Transverse colon (tissue), 4 donors: ENCODE measurements around the gene PIGBOS1. TPM values are rescaled to one million over a fixed set of nuclear protein-coding genes. Genes with fewer than 3 reads are reported as not detected.
A peak's percentile ranks its signal among the peaks of the same experiment; 100 is the strongest.
"Not testable (repeated sequence)": the region's sequence is repeated elsewhere in the genome, so short reads cannot be mapped to it uniquely, and the experiment has no call there.

Experiments used
- DNase-seq: peaks from one replicate; pipeline ENCODE4 v3.0.0-alpha.2; 2019
- H3K27ac ChIP-seq, 4 donors: fragments of 200-600 bp; sonication (generic); 2 replicates each; pipeline ENCODE4 v1.5.1; 2016 to 2018; ENCODE audit warnings: inconsistent platforms in 4 of 4
- H3K27me3 ChIP-seq: fragments of 200-600 bp; sonication (generic); 2 replicates; pipeline ENCODE4 v1.5.1; 2017; ENCODE audit warnings: inconsistent platforms
- H3K36me3 ChIP-seq, 4 donors: fragments of 200-600 bp; sonication (generic); 2 replicates each; pipeline ENCODE4 v1.5.1; 2017 to 2019; ENCODE audit warnings: inconsistent platforms in 4 of 4
- H3K4me1 ChIP-seq, 4 donors: fragments of 200-600 bp; sonication (generic); 2 replicates each; pipeline ENCODE4 v1.5.1; 2017 to 2020; ENCODE audit warnings: inconsistent platforms in 4 of 4
- H3K4me3 ChIP-seq, 4 donors: fragments of 200-600 bp; sonication (generic); 1 replicate in 1 of 4; 2 replicates in 3 of 4; pipeline versions ENCODE4 v1.5.1 to v1.6.1; 2017 to 2019; ENCODE audit warnings: inconsistent platforms in 4 of 4
- H3K9me3 ChIP-seq, 2 donors: fragments of 200-600 bp; sonication (generic); 2 replicates each; pipeline ENCODE4 v1.5.1; 2017 to 2019; ENCODE audit warnings: inconsistent platforms in 2 of 2
- EP300 ChIP-seq: sonication (generic); formaldehyde crosslinking; IDR thresholded peaks from one replicate; pipeline ENCODE4 v1.6.1; 2017; ENCODE audit warnings: antibody characterized with exemption, low read depth
- POLR2A ChIP-seq: fragments of 450-650 bp; IDR thresholded peaks from one replicate; pipeline ENCODE4 v1.6.1; 2016; ENCODE audit warnings: antibody characterized with exemption, mild to moderate bottlenecking, moderate library complexity
- POLR2AphosphoS5 ChIP-seq, 3 donors: sonication (generic); formaldehyde crosslinking; IDR thresholded peaks; one replicate each; pipeline ENCODE4 v1.6.1; 2016; ENCODE audit warnings: antibody characterized with exemption in 3 of 3
- WGBS, 2 donors: methylation state at CpG; one replicate each; pipeline ENCODE4 v1.1.5; 2018; ENCODE audit warnings: low coverage in 1 of 2; 5-methylcytosine and 5-hydroxymethylcytosine counted together
- in situ Hi-C, 4 donors: fragments of 200-750 bp; cut with MboI; loops; one replicate each; pipeline versions ENCODE4 v1.15.0 to v1.15.1; 2017; ENCODE audit warnings: low sequenced_read_pairs in 3 of 4, low pct_ligation_motif_present in 1 of 4, low pct_unique_long_range_greater_than_20kb in 1 of 4
- intact Hi-C: fragments of 100-400 bp; cut with DNase I; formaldehyde crosslinking; loops from one replicate; pipeline ENCODE4 v1.15.1; 2023; ENCODE audit warnings: low total_unique reads
- total RNA-seq, 4 donors: library from RNA; depleted of rRNA; stranded (reverse); fragments of >200 nt; gene quantifications; one replicate each; pipeline ENCODE4 v1.1.0, GENCODE V29; 2016
- TF ChIP-seq, protein P1 (sequence below), 5 experiments: fragments of 200-600 bp in 3 of 5; fragments of 450-650 bp in 2 of 5; sonication (generic) in 3 of 5; IDR thresholded peaks; 1 replicate in 2 of 5; 2 replicates in 3 of 5; pipeline ENCODE4 v1.5.1; 2016 to 2017; ENCODE audit warnings: antibody characterized with exemption in 5 of 5, inconsistent platforms in 3 of 5, mild to moderate bottlenecking in 2 of 5, moderate library complexity in 1 of 5

Gene PIGBOS1
- total RNA-seq, 4 donors from 2014 or later = 14.2 to 14.8 TPM; not detected in 2

DNA sequence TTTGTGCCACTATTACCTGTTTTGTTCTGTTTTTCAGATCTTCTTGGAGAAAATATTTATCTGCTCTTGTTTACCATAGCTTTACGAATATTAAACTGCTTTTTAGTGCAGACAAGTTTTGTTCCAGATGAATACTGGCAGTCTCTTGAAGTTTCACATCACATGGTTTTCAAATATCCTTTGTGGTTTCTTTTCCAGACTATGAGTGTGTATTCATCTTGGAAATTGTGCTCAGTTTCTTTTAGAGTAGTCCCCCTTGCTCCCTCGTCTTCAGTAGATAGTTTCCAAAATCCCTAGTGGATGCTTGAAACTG, 1.3 kb upstream of the PIGBOS1 start:
- intact Hi-C loops = no loop called here
- in situ Hi-C loops = no loop called here
- H3K4me3 ChIP-seq = peak overlapping the region in 1 of 4 donors; percentile 77
- H3K27me3 ChIP-seq = no peaks in the 10 kb centered on the region
- peak overlapping the region in 2 of 4 donors; percentile 0 to 23 for H3K27ac ChIP-seq
- no peak for TF ChIP-seq EP300
- no peak for TF ChIP-seq POLR2AphosphoS5 (IDR thresholded peaks at IDR 0.05)
- TF ChIP-seq, protein P1, sequence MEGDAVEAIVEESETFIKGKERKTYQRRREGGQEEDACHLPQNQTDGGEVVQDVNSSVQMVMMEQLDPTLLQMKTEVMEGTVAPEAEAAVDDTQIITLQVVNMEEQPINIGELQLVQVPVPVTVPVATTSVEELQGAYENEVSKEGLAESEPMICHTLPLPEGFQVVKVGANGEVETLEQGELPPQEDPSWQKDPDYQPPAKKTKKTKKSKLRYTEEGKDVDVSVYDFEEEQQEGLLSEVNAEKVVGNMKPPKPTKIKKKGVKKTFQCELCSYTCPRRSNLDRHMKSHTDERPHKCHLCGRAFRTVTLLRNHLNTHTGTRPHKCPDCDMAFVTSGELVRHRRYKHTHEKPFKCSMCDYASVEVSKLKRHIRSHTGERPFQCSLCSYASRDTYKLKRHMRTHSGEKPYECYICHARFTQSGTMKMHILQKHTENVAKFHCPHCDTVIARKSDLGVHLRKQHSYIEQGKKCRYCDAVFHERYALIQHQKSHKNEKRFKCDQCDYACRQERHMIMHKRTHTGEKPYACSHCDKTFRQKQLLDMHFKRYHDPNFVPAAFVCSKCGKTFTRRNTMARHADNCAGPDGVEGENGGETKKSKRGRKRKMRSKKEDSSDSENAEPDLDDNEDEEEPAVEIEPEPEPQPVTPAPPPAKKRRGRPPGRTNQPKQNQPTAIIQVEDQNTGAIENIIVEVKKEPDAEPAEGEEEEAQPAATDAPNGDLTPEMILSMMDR (IDR thresholded peaks at IDR 0.05) = no peak
- TF ChIP-seq POLR2A = no peak
- DNase-seq = no peak
- peaks cover 13 to 33% (median 21%) of the 10 kb centered on the region in 4 donors for H3K4me1 ChIP-seq
- no peaks in the 10 kb centered on the region for H3K36me3 ChIP-seq
- no peaks in the 10 kb centered on the region for H3K9me3 ChIP-seq
- 36 to 45% methylated on average over 2 of the region's 2 CpGs for WGBS, 2 donors

DNA sequence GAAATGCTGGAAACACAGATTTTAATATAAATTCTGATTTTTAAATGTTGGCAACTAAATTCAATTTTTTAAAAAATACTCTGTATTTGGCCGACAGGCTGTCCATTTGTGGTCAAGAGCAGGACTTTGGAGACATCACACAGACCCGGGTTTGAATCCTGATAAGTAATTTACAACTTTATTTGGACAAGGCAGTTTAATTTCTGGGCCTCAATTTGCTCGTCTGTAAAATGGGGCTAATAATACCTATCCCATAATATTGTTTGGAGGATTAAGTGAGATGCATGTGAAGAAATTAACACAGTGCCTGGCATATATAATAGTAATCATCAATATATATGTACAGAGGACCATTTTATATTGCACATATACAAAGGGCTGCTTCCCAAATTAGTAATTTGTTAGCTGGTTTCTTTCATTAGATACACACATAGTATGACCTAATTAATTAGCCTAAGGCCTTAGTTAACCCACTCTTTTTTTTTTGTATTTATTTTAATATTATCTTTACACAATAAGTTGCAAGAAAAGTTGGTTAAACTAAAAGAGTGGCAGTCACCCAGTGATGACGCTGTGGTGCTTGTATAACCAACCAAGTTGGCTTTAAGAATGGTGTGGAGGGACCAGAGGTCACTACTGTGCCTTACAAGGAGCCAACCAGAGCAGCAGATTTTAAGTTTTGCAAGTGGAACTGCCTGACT, 764 bp upstream of the PIGBOS1 start:
- no peaks in the 10 kb centered on the region for H3K36me3 ChIP-seq
- DNase-seq = peak; percentile 21
- H3K4me3 ChIP-seq = peak overlapping the region; percentile 39 to 92 (median 73)
- intact Hi-C loops = no loop called here
- H3K4me1 ChIP-seq = peaks cover 13 to 33% (median 21%) of the 10 kb centered on the region in 4 donors
- H3K27ac ChIP-seq = peak overlapping the region; percentile 79 to 95 (median 89)
- TF ChIP-seq POLR2A (no peak), EP300 (no peak), POLR2AphosphoS5 (IDR thresholded peaks at IDR 0.05) (no peak)
- TF ChIP-seq, protein P1 (IDR thresholded peaks at IDR 0.05) = no peak
- no peaks in the 10 kb centered on the region for H3K27me3 ChIP-seq
- WGBS, 2 donors = 37 to 50% methylated on average over 4 of the region's 4 CpGs
- in situ Hi-C loops = no loop called here
- no peaks in the 10 kb centered on the region for H3K9me3 ChIP-seq

DNA sequence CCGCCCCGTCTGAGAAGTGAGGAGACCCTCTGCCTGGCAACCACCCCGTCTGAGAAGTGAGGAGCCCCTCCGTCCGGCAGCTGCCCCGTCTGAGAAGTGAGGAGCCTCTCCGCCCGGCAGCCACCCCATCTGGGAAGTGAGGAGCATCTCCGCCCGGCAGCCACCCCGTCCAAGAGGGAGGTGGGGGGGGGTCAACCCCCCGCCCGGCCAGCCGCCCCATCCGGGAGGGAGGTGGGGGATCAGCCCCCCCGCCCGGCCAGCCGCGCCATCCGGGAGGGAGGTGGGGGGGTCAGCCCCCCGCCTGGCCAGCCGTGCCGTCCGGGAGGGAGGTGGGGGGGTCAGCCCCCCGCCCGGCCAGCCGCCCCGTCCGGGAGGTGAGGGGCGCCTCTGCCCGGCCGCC, 16.1 kb downstream of the PIGBOS1 start:
- H3K36me3 ChIP-seq, H3K9me3 ChIP-seq, in situ Hi-C loops, H3K4me1 ChIP-seq, H3K27ac ChIP-seq, intact Hi-C loops, H3K4me3 ChIP-seq, H3K27me3 ChIP-seq, DNase-seq: not testable (repeated sequence)
- 94% methylated on average over 3 of the region's 32 CpGs; no CpG with 5 or more reads in 1 of the 2 donors for WGBS, 2 donors

DNA sequence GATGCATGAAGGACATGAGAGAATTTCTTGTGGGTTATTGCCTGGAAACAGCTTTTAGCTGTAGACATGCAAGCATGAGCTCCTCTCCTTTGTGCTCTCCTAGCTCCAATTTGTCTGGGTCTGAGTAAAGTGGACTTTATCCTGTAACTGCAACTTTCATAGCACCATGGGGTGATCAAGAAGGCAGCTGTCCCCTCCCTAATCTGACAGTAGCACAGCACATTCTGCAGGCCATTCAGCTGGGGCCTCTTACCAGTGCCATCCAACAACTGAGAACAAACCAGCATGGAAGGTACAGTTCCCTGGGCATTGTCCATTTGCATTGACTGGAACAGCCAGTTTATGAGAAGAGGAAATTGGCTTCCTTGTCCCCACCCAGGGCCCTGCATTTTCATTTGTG, 21.6 kb downstream of the PIGBOS1 start:
- DNase-seq = no peak
- Histone ChIP-seq H3K27ac (no peak overlapping the region), H3K36me3 (no peaks in the 10 kb centered on the region), H3K4me3 (no peak overlapping the region), H3K9me3 (no peaks in the 10 kb centered on the region), H3K27me3 (no peaks in the 10 kb centered on the region), H3K4me1 (no peaks in the 10 kb centered on the region)
- in situ Hi-C loops = no loop called here
- intact Hi-C loops = no loop called here
- no peak for TF ChIP-seq POLR2AphosphoS5 (IDR thresholded peaks at IDR 0.05)
- TF ChIP-seq EP300 = no peak
- TF ChIP-seq POLR2A = no peak
- TF ChIP-seq, protein P1 (IDR thresholded peaks at IDR 0.05) = no peak
